IPS-11a (cell line): ENCODE measurements around the gene LRRC42.

Experiments used
- H3K4me3 ChIP-seq: one replicate; pipeline ENCODE4 v1.5.1; 2013; ENCODE audit warnings: low read depth, low read length, control low read depth

Gene LRRC42, protein sequence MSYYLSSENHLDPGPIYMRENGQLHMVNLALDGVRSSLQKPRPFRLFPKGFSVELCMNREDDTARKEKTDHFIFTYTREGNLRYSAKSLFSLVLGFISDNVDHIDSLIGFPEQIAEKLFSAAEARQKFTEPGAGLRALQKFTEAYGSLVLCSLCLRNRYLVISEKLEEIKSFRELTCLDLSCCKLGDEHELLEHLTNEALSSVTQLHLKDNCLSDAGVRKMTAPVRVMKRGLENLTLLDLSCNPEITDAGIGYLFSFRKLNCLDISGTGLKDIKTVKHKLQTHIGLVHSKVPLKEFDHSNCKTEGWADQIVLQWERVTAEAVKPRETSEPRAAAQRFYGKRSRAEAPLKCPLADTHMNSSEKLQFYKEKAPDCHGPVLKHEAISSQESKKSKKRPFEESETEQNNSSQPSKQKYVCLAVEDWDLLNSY

DNA sequence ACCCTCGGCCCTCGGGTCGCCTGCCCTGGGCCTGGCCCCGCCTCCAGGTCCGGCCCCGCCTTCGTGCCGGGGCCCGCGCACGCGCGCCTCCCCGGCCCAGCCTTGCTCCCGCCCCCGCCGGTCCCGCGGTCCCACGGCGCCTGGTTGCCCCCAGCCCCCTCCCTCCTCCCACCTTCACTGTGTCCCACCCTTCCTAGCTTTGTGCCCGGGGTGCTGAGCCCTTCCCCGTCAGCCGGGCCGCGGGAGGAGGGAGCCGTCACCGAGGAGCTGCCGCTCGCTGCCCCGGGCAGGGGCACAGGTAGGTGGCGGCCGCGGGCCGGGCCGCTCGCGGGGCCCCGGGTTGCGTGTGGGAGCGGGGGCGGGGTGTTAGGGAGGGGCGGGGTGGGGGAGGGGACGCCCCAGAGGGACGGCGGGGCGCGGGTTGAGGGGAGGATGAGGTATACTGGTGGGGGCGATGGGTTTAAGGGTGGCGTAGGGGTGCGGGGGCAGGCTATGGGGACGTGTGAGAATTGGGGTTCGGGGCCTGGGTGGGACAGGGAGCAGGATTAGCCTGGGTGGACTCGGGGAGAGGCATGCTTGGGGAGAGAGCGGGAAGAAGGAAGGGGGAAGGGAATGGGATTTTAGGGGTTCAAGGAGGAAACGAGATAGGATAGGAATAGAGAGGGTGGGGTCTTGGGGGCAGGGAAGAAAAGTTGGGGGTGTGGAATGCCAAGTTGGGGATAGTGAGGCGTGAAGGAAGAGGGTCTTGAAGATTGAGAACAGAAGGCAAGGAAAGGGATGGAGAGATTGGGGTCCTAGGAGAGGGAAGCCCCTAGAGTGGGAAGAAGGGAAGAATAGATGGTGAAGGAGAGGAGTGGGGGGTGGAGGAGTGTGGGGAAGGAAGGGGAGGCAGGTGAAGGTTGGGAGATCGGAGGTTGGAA is at the start of gene LRRC42:
LRRC42 (plus strand) TSS at position 99 of the 920 bp plus-strand sequence. CDS start 5,650 bp downstream, outside the sequence.
- peak within 1 kb of the TSS; percentile 80 for H3K4me3 ChIP-seq

DNA sequence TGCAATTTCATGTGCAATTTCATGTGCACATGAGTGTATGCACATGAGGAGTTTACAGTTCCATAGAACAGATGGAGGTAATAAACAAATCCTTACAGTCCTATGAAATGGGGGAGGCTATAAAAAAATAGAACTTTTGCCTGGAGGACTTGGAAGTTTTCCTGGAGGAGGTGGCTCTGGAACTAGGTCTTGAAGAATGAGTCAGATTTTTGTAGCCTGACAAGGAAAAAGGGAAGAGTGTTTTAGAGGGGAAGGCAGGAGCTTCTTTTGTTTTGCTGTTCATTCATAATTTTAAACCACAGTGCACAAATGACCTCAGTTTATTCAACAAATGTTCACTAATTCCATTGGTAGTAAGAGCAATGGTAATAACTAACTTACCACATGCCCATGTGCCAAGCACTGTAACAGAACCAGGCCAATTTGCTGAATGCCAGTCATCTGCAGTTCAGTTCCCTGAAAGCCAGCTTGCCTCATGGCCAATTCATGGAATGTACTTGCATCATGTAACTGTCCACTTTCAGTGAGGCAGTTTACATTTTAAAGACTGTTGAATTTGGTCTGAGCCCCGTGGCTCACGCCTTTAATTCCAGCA is 49.4 kb upstream of the LRRC42 start:
- no peak overlapping the region for H3K4me3 ChIP-seq

DNA sequence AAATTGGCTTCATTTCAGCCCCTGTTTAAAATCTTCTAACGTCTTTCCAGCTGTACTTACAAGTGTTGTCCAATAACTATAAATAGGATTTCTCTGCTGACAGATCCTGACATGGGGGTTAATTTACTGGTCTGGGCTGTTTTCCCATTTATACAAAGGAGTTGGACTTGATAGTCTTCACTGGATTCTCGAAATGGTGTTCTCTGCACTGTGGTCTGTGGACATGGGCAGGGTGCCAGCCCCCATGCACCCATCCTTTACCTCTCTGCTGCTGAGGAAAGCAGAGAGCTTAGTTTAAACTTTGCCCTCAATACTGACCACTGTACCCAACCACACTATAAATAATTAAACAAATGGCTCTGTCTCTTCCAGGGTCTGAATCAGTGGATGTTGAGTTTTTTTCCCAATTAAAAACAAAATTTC is 46.9 kb upstream of the LRRC42 start:
- no peak overlapping the region for H3K4me3 ChIP-seq

DNA sequence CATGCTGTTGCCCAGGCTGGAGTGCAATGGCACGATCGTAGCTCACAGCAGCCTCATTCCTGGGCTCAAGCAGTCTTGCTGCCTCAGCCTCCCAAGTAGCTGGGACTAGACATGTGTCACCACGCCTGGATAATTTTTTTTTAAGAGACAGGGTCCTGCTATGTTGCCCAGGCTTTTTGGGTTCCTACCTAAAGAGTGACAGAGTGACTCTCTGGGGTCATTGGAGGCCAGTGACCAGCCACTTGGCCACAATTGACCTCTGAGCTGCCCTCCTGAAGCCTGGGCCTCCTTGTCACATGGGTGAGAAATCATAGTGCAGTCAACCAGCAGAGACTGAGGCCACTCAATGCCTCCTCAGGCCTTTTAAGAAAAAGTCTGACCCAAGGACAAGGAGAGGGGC is 46.4 kb upstream of the LRRC42 start:
- no peak overlapping the region for H3K4me3 ChIP-seq

DNA sequence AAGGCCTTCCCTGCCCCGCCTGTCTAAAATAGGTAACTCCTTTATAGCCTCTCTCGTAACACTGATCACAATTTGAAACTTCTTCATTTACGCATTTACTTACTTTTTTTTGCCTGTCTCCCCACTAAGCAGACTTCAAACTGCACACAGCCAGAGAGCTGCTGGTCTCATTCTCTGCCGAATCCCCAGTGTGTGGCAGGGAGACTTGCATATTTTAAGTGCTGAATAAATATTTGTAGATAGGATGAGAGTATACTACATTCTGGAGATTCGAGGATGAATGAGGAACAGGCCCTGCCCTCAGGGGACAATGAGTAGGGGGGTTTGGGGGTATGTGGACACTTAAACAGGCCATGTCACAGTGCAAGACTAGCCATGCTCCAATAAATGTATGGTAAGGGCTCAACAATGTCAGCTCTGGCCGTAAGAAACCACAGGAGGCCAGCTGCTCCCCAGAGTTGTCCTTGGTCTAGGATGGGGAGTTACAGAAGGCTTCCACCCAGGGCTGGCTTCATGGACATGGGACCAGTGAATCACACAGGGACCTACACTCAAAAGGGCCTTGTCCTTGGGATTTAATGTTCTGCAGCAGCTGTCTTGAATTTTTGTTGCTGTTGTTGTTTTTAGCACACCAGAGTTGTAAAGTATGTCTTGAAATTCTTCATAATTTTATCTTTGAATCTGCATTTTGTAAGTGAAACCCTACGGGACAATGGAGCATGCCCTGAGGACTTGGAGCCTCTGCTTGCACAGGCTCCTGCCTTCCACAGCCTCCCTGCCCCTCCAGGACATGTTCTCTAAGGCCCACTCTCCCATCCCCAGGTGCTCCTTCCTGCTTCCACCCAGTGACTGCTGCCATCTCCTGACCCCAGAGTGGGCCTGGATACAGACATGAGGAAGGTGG is 43.7 kb upstream of the LRRC42 start:
- no peak overlapping the region for H3K4me3 ChIP-seq

DNA sequence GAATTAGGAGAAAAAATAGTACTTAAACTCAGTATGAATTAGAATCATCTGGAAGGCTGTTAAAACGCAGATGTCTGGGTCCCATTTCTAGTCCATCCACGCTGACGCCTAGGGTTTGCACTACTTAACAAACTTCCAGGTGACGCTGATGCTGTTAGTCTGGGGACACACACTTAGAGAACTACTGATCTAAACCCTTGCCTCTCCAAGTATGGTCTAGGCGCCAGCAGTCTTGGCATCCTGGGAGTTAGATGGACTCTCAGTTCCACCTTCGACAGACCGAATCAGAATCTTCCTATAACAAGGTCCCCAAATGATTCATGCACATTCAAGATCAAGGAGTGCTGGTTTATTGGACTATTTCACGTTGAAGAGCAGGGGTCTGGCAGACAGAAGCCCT is 40.6 kb upstream of the LRRC42 start:
- no peak overlapping the region for H3K4me3 ChIP-seq

DNA sequence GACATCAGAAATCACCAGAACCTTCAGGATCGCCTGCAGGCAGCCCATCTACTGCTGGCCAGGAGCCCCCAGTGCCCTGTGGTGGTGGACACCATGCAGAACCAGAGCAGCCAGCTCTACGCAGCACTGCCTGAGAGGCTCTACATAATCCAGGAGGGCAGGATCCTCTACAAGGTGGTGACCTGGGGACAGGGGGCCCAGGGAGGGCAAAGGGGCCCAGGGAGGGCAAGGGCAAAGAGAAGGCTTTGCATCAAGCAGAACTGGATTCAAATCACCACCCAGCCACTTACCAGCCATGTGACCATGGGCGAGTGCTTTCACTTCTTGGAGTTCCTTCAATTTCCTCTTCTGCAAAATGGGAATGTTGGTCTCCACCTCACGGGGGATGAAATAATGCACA is 40.0 kb upstream of the LRRC42 start:
- no peak overlapping the region for H3K4me3 ChIP-seq

DNA sequence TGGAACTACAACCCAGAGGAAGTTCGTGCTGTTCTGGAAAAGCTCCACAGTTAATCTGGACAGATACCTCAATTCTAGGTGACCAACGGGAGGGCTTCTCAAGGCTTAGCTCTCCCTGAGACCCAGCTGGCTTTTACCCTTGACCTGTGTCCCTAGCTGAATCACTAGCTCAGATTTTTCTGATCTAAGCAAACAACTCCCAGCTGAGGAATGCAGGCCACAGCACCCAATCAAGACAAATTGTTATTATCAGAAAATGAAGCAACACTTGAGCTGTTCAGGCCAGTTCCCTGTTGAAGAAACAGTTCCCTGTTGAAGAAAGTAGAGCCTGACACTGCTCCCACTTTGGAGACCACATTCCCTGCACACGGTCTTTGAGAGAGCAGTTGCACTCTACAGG is 36.2 kb upstream of the LRRC42 start:
- no peak overlapping the region for H3K4me3 ChIP-seq

DNA sequence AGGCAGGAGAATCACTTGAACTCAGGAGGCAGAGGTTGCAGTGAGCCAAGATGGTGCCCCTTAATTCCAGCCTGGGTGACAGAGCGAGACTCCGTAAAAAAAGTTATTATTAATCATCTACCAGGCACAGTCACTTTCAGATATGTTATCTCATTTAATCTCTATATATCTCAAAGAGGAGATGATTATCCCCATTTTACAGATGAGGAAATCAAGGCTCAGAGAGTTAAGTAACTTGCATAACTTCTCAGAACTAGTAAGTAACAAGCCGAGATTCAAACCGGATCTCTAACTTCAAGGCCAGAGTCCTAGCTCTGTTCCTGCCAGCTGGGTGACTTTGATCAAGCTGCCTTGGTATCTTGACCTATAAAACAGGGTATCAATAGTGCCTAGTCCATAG is 34.7 kb upstream of the LRRC42 start:
- H3K4me3 ChIP-seq, result no peak overlapping the region

DNA sequence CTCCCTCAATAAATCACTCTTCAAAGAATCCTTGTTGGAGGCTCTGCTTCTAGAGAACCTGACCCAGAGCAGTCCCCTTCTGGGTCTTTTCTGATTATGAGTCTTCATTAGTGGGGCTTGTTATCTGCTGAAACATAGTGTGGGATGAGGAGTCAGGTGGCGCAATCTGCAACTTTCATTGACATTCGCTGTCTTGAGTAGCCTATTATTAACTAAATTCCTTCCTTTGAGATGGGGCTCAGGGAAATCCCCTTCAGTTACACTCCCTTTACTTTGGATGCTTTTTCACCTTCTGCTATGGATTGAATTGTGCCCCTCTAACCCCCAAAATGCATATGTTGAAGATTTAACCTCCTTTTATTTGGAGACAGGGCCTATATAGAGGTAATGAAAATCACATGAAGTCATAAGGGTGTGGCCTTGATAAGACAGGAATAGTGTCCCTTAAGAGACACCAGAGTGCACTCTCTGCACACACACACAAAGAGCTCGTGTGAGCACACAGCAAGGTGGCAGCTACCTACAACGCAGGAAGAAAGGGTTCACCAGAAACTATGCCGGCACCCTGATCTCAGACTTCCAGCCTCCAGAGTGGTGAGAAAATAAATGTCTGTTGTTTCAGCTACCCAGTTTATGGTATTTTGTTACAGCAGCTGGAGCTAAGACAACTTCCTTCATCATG is 32.7 kb upstream of the LRRC42 start:
- H3K4me3 ChIP-seq, result no peak overlapping the region

DNA sequence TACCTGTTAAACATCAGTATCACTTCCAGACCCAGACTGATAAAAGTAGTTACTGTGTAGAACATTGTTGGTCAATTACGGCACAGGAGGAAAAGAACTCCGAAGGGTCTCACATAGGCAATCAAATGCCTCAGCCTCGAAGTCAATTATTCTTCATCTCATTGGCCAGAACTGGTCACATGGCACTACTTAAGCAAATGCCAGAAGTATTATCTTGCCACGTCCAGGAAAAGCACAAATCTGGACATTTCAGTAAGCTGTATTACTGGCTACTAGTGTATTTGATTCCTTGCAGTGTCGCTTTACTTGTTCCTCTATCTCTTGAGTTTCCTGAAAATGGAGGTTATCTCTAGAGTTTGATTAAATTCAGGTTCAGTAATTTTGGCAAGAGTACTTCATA is 27.8 kb upstream of the LRRC42 start:
- no peak overlapping the region for H3K4me3 ChIP-seq

DNA sequence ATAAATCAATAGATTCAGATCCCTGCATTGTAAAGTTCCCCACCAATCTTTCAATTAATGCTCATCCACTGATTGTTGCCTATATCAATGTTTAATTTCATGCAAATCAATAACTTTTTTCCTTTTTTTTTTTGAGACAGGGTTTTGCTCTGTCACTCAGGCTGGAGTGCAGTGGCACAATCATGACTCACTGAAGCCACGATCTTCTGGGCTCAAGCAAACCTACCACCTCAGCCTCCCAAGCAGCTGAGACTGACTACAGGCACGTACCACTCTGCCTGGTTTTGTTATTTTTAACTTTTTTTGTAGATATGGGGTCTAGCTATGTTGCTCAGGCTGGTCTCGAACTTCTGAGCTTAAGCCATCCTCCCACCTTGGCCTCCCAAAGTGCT is 26.5 kb upstream of the LRRC42 start:
- H3K4me3 ChIP-seq, result no peak overlapping the region

DNA sequence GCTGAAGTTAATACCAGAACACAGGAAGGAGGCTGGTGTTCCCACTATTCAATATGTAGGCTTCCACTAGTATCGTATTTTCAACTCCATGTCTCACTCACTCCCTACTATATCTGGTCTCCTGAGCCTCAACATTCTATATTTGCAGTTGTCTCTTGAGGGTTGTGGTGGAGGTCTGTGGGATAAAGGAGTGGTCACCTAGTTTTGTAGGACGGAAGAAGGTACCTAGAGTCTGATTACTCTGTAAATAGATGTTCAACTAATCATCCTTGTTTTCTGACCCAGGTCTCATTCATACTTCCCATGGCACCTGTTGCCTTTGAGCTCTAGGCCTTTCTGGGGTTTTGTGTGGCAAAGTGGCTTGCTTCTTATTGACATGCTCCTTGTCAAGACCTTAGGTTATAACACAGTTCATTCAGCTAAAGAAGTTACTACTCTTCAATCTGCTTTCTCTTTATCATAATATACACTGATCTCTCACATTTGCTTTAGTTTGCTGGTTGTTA is 18.7 kb upstream of the LRRC42 start:
- no peak overlapping the region for H3K4me3 ChIP-seq

DNA sequence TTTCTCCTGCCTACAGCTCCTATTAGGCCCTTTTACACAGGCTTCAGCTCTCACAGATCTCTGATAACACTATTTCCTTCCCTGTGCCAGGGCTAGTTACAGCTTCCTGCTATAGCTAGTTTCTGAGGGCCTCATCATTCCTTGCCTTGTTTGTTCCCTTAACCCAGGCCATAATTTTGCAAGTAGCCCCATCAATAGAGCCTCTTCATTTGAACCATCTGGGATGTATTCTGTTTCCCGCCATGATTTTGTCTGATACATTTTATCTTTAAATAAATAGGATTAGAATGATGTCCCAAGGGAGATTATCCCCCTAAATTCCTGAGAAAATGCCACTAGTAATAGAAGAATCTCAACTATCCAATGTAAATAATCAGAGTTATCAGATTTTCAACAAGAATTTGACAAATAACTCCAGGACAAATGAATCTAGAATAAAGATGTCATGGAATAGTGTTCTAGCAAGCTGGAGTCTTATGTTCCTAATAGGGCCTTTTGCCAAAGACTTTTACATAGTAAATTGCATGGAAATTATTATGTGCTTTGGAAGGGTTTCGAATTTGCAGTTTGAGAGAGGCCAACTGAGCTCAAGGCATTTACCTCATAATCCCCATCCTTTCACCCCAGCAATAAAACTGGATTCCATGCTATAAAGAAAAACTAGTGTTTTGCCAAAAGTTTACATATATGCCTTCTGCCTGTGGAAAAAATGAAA is 16.7 kb upstream of the LRRC42 start:
- no peak overlapping the region for H3K4me3 ChIP-seq

DNA sequence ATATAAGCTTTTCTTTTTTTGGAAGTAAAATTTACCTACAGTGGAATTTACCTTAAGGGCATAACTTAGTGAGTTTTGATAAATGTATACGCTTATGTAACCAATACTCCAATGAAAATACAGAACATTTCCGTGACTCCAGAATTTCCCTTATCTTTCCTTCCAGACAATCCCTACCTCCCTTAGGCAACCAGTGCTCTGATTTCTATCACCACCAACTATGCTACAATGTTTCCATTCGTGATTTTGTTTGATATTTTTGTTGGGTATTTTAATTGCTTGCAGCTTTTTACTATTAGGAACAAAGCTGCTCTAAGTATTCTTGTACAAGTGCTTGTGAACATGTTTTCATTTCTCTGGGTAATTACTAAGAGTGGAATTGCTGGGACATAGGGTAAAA is 15.2 kb upstream of the LRRC42 start:
- no peak overlapping the region for H3K4me3 ChIP-seq

DNA sequence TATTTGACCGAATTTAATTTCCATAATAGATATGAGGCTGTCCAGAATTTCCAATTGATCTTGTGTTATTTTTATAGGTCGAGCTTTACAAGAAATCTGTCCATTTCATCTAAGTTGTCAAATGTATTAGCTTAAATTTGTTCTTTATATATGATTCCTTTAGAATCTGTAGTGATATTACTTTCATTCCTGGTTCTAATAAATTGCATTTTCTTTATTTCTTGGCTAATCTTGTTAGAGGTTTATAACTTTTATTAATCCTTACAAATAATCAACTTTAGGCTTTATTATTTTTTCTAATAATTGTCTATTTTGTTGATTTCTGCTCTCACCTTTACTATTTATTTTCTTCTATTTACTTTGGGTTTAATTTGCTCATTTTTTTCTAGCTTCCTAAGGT is 14.6 kb upstream of the LRRC42 start:
- no peak overlapping the region for H3K4me3 ChIP-seq

DNA sequence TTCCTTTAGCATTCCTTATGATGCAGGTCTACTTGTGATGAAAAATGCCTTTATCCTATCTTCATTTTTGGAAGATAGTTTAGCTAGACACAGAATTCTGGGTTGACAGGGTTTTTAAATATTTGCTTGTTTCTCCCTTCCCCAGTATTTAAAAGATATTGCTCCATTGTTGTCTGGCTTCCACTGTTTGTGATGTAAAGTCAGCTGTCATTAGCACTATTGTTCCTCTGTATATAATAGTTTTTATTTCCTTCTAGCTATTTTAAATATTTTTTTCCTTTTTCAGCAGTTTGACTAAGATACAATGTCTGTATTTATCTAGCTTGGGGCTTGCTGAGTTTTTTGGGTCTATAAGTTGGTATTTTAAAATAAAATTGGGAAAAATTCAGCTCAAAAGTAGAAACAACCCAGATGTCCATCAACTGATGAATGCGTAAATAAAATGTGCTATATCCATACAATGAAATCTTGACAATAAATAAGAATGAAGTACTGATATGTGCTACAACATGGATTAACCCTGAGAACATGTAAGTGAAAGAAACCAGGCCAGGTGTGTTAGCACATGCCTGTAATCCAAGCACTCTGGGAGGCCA is 11.9 kb upstream of the LRRC42 start:
- H3K4me3 ChIP-seq, result no peak overlapping the region

DNA sequence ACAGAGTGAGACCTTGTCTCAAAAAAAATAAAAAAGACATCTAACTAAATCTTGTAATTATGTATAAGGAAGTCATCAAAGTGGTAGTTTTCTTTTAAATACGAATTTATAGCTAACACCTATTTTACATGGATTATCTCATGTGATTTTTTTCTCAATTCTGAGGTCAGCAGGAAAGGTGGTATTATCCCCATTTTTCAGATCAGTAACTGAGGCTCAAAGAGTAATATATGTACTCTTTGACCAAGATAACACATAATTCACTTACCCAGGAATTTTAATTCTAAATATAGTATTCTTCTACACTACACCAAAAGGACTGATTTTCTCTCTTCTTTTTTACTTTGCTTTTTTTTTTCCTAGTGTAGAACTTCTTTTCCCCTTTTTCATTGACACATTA is 9.7 kb upstream of the LRRC42 start:
- no peak overlapping the region for H3K4me3 ChIP-seq
